ENCODE data around the gene RHBDL3. TPM values are rescaled to one million over a fixed set of nuclear protein-coding genes. Genes with fewer than 3 reads are reported as not detected.

RHBDL3 gene
- total and polyA plus RNA-seq, 10 of the 15 experiments (the other 5 are each of a cell fraction or from before 2014, with no cell fraction given): 0.04 to 0.24 (median 0.04) TPM; not detected in 5

- TF ChIP-seq EP300 (IDR thresholded peaks at IDR 0.05; ENCODE audit: borderline replicate concordance in 1 of 2, control insufficient read depth in 1 of 2, low read depth in 2 of 2, low read length in 2 of 2) (no peak), PAX5 (IDR thresholded peaks at IDR 0.05; ENCODE audit: borderline replicate concordance, low read depth, low read length) (no peak), TBL1XR1 (IDR thresholded peaks at IDR 0.05; ENCODE audit: low read depth, low read length) (no peak), NR2C2 (IDR thresholded peaks at IDR 0.05; ENCODE audit: borderline replicate concordance, control insufficient read depth, insufficient read length, low read depth) (no peak), CBFB (IDR thresholded peaks at IDR 0.05; ENCODE audit: low read depth) (no peak), ZNF384 (IDR thresholded peaks at IDR 0.05; ENCODE audit: borderline replicate concordance, low read depth, low read length) (no peak), ZSCAN29 (IDR thresholded peaks at IDR 0.05) (no peak), NR2F1 (conservative IDR thresholded peaks at IDR 0.05) (no peak), ATF2 (IDR thresholded peaks at IDR 0.05; ENCODE audit: low read length) (no peak), SP1 (IDR thresholded peaks at IDR 0.05; ENCODE audit: low read depth, low read length) (no peak), RELB (IDR thresholded peaks at IDR 0.05; ENCODE audit: low read depth) (peak; percentile 25; the same call in 1 of the 2 replicates), SRF (IDR thresholded peaks at IDR 0.05; ENCODE audit: low read depth in 2 of 2, low read length in 2 of 2) (no peak), RCOR1 (conservative IDR thresholded peaks at IDR 0.05; ENCODE audit: low read depth, low read length) (no peak), CTCF (IDR thresholded peaks at IDR 0.05 in 2 of 3, conservative IDR thresholded peaks at IDR 0.05 in 1 of 3; ENCODE audit: control insufficient read depth in 2 of 3, extremely low read depth in 1 of 3, insufficient read depth in 1 of 3, low read depth in 3 of 3, low read length in 3 of 3) (peak in 2 of 3 experiments; percentile 11 to 39; a peak in 2 of 6 replicates), STAT3 (IDR thresholded peaks at IDR 0.05; ENCODE audit: low read depth, low read length) (no peak), NFYA (IDR thresholded peaks at IDR 0.05; ENCODE audit: borderline replicate concordance, low read depth, low read length) (no peak), REST (IDR thresholded peaks at IDR 0.05; ENCODE audit: low read depth, low read length) (no peak), POU2F2 (IDR thresholded peaks at IDR 0.05; ENCODE audit: borderline replicate concordance, low read depth, low read length) (peak; percentile 78; the same call in 2 of the 3 replicates), RFX5 (IDR thresholded peaks at IDR 0.05; ENCODE audit: low read depth, low read length) (no peak), SMAD1 (IDR thresholded peaks at IDR 0.05; ENCODE audit: low read depth, partially characterized antibody) (peak; percentile 48)
Observed at GRCh38 chr17:32341141-32341856, 75.7 kb downstream of the RHBDL3 start (continued).
